HCT116 (cell line): Measurements from ENCODE around the gene COL16A1. TPM values are rescaled to one million over a fixed set of nuclear protein-coding genes. Genes with fewer than 3 reads are reported as not detected.

Experiments used
- ATAC-seq: fragments of 200-7000 bp; cut with Tn5 transposase; 2 replicates; pipeline ENCODE4 v1.9.1; 2020; ENCODE audit warnings: mild to moderate bottlenecking, moderate library complexity
- BruUV-seq: library from RNA; stranded (reverse); fragments of 400-500 nt; replicated peaks from 2 replicates; lab custom pipeline; 2021; lab: Mats Ljungman, UMichigan
- CTCF ChIA-PET: fragments of 300-600 bp; sonication (Branson Sonifier 250); formaldehyde crosslinking; loops from one replicate; lab custom pipeline; 2021; ENCODE audit warnings: antibody characterized with exemption; lab: Charles Lee
- POLR2A ChIA-PET: fragments of 300-600, 350-600 bp; sonication (Branson Sonifier 250); formaldehyde crosslinking; loops from one replicate; lab custom pipeline; 2021; ENCODE audit warnings: antibody characterized with exemption; lab: Charles Lee
- RAD21 ChIA-PET, 2 experiments: fragments of 300-600 bp; sonication (Branson Sonifier 250); formaldehyde crosslinking; loops; one replicate each; lab custom pipeline; 2023; ENCODE audit warnings: low total read pairs in 2 of 2; ENCODE audit not compliant: uncharacterized antibody in 2 of 2, unreplicated experiment in 2 of 2, low non-redundant PET in 1 of 2; lab: Charles Lee
- DNase-seq: peaks from one replicate; pipeline ENCODE4 v3.0.0-alpha.2; 2010; ENCODE audit warnings: low read depth, low spot score
- H2AFZ ChIP-seq: fragments of 200-600 bp; shearing (Covaris generic), sonication (generic); 2 replicates; pipeline ENCODE4 v1.6.1; 2017; ENCODE audit warnings: low read depth, mixed run types, mixed read lengths, antibody characterized with exemption, low read length; ENCODE audit not compliant: poor library complexity, severe bottlenecking
- H3K27ac ChIP-seq: 2 replicates; pipeline ENCODE4 v1.5.1; 2012; ENCODE audit warnings: low read depth, low read length
- H3K27me3 ChIP-seq: fragments of 200-600 bp; sonication (generic); 2 replicates; pipeline ENCODE4 v1.6.1; 2016; ENCODE audit warnings: mixed run types, low read length, mixed read lengths; ENCODE audit not compliant: insufficient read depth
- H3K36me3 ChIP-seq, 2 experiments: fragments of 200-500 bp in 1 of 2; fragments of 200-600 bp in 1 of 2; sonication (Bioruptor generic) in 1 of 2; sonication (generic) in 1 of 2; 2 replicates each; pipeline versions ENCODE4 v1.5.1 to v1.6.1; 2014 to 2016; ENCODE audit warnings: low read length in 2 of 2, inconsistent platforms in 1 of 2, mixed read lengths in 1 of 2, mixed run types in 1 of 2; ENCODE audit not compliant: insufficient read depth in 2 of 2, control insufficient read depth in 1 of 2
- H3K4me1 ChIP-seq, 2 experiments: fragments of 200-600 bp in 1 of 2; sonication (generic) in 1 of 2; 2 replicates each; pipeline versions ENCODE4 v1.5.1 to v1.6.1; 2012 to 2017; ENCODE audit warnings: low read length in 2 of 2, inconsistent platforms in 1 of 2, mild to moderate bottlenecking in 1 of 2, mixed read lengths in 1 of 2, mixed run types in 1 of 2, moderate library complexity in 1 of 2; ENCODE audit not compliant: insufficient read depth in 2 of 2, control insufficient read depth in 1 of 2
- H3K4me2 ChIP-seq: fragments of 200-600 bp; sonication (generic); 2 replicates; pipeline ENCODE4 v1.6.1; 2017; ENCODE audit warnings: mixed run types, low read length, mixed read lengths
- H3K4me3 ChIP-seq, 2 experiments: fragments of 200-600 bp in 1 of 2; sonication (generic) in 1 of 2; replicated peaks in 1 of 2; 2 replicates each; pipeline ENCODE4 v1.5.1; 2011 to 2016; ENCODE audit warnings: low read length in 2 of 2, control low read depth in 1 of 2, low read depth in 1 of 2, mild to moderate bottlenecking in 1 of 2, mixed read lengths in 1 of 2, mixed run types in 1 of 2
- H3K79me2 ChIP-seq: fragments of 200-600 bp; sonication (generic); 2 replicates; pipeline ENCODE4 v1.6.1; 2017; ENCODE audit warnings: mild to moderate bottlenecking, mixed run types, low read length, moderate library complexity, mixed read lengths; ENCODE audit not compliant: insufficient read depth
- H3K9ac ChIP-seq: fragments of 200-600 bp; sonication (generic); 2 replicates; pipeline ENCODE4 v1.6.1; 2016; ENCODE audit warnings: low read length, mixed read lengths
- H3K9me2 ChIP-seq: fragments of 200-600 bp; sonication (generic), shearing (Covaris generic); 2 replicates; pipeline ENCODE4 v1.6.1; 2017; ENCODE audit warnings: mixed run types, mild to moderate bottlenecking, moderate library complexity; ENCODE audit not compliant: insufficient read depth
- H3K9me3 ChIP-seq, 2 experiments: fragments of 200-500 bp in 1 of 2; fragments of 200-600 bp in 1 of 2; sonication (Bioruptor generic) in 1 of 2; sonication (generic) in 1 of 2; 2 replicates each; pipeline ENCODE4 v1.6.1; 2014 to 2017; ENCODE audit warnings: low read length in 2 of 2, mixed read lengths in 2 of 2, inconsistent platforms in 1 of 2, low read depth in 1 of 2, mild to moderate bottlenecking in 1 of 2, mixed run types in 1 of 2, moderate library complexity in 1 of 2; ENCODE audit not compliant: control insufficient read depth in 1 of 2, insufficient read depth in 1 of 2
- H4K20me1 ChIP-seq: fragments of 200-600 bp; sonication (generic), shearing (Covaris generic); 2 replicates; pipeline ENCODE4 v1.6.1; 2017; ENCODE audit warnings: mixed run types, mild to moderate bottlenecking, moderate library complexity; ENCODE audit not compliant: insufficient read depth
- CBX3 ChIP-seq: IDR thresholded peaks from 2 replicates; pipeline ENCODE4 v1.6.1; 2012; ENCODE audit warnings: low read depth
- EZH2phosphoT487 ChIP-seq: fragments of 200-600 bp; IDR thresholded peaks from 2 replicates; pipeline ENCODE4 v1.6.1; 2018; ENCODE audit warnings: antibody characterized with exemption, borderline replicate concordance
- RAD21 ChIP-seq: IDR thresholded peaks from 2 replicates; pipeline ENCODE4 v1.6.1; 2012; ENCODE audit warnings: low read depth, mild to moderate bottlenecking
- SP1 ChIP-seq: IDR thresholded peaks from 2 replicates; pipeline ENCODE4 v1.6.1; 2012; ENCODE audit warnings: low read depth
- intact Hi-C: fragments of 100-400 bp; cut with micrococcal nuclease; formaldehyde crosslinking; loops from 2 replicates; pipeline ENCODE4 v1.10.0; 2022
- total RNA-seq: library from RNA; stranded (reverse); gene quantifications from one replicate; pipeline ENCODE4 v1.2.1, GENCODE V29; 2021; ENCODE audit not compliant: unreplicated experiment
- TF ChIP-seq, protein P1 (sequence below), 3 experiments: fragments of 200-600 bp in 1 of 3; sonication (generic) in 1 of 3; IDR thresholded peaks in 2 of 3; conservative IDR thresholded peaks in 1 of 3; 2 replicates each; pipeline ENCODE4 v1.5.1; 2012 to 2017; ENCODE audit warnings: low read depth in 2 of 3, low read length in 2 of 3, antibody characterized with exemption in 1 of 3, borderline replicate concordance in 1 of 3, control low read depth in 1 of 3, mild to moderate bottlenecking in 1 of 3, mixed read lengths in 1 of 3, mixed run types in 1 of 3, moderate library complexity in 1 of 3; ENCODE audit not compliant: insufficient read depth in 1 of 3

The COL16A1 gene
- total RNA-seq, 1 experiment from 2014 or later: 2.2 TPM

DNA sequence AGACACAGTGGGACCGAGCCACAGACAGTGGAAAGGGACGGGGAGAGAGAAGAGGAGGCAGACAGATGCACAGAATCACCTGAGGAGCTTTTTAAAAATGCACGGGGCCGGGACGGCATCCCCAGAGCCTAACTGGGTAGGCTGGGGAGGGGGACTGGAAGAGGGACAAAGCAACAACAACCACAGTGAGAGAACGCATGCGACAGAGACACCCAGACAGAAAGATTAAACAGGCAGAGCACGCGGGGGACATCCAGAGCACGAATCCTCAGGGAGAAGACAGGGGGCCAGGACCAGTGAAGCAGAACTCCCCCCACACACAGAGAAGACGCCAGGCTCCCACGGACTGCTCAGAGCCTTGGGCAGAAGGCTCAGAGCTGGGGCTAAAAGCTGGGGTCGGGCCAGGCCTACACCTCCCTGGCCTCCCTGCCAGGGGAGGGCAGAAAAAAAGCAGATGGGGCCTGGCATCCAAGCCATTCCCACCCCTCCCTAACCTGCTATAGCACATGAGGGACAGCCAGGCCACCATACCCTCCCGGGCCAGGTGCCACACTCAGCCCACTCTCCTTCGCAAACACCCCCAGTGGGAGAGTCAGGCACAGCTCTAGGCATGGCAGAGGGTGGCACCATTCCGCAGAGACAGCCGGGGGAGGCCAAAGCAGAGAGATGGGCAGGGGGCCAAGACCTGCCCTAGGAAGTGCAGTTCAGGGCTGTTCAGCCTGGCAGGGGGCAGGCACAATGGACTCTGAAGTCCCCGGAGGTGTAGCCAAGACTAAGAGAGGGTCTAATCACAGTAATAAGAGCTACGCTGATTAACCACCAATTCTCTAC is 29.8 kb upstream of the COL16A1 start:
- no peak overlapping the region for H2AFZ ChIP-seq
- intact Hi-C loops: no loop called here
- H3K4me2 ChIP-seq: no peak overlapping the region
- TF ChIP-seq RAD21 (no peak), CBX3 (no peak), EZH2phosphoT487 (no peak), SP1 (no peak)
- TF ChIP-seq, protein P1, sequence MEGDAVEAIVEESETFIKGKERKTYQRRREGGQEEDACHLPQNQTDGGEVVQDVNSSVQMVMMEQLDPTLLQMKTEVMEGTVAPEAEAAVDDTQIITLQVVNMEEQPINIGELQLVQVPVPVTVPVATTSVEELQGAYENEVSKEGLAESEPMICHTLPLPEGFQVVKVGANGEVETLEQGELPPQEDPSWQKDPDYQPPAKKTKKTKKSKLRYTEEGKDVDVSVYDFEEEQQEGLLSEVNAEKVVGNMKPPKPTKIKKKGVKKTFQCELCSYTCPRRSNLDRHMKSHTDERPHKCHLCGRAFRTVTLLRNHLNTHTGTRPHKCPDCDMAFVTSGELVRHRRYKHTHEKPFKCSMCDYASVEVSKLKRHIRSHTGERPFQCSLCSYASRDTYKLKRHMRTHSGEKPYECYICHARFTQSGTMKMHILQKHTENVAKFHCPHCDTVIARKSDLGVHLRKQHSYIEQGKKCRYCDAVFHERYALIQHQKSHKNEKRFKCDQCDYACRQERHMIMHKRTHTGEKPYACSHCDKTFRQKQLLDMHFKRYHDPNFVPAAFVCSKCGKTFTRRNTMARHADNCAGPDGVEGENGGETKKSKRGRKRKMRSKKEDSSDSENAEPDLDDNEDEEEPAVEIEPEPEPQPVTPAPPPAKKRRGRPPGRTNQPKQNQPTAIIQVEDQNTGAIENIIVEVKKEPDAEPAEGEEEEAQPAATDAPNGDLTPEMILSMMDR (IDR thresholded peaks at IDR 0.05 in 2 of 3, conservative IDR thresholded peaks at IDR 0.05 in 1 of 3; ENCODE audit: borderline replicate concordance in 1 of 3, insufficient read depth in 1 of 3, low read depth in 2 of 3, low read length in 2 of 3): no peak
- no peaks in the 10 kb centered on the region; a peak in 1 of 4 replicates for H3K36me3 ChIP-seq
- no peaks in the 10 kb centered on the region for H3K9me2 ChIP-seq
- no peak overlapping the region for H3K27ac ChIP-seq
- no peak overlapping the region for H3K4me3 ChIP-seq
- H3K9ac ChIP-seq: no peak overlapping the region
- BruUV-seq: no TSS peak
- peaks cover 0 to 4% of the 10 kb centered on the region in 2 experiments; a peak in 1 of 4 replicates for H3K4me1 ChIP-seq
- CTCF ChIA-PET: interaction anchor here (0.5 to 2.0 kb wide), 3 partner anchors 12 to 19 kb away, joined by 3 to 9 read pairs (median 6); no protein-coding TSS in a partner anchor
- H4K20me1 ChIP-seq: no peaks in the 10 kb centered on the region
- POLR2A ChIA-PET: no interaction called here
- no peaks in the 10 kb centered on the region for H3K9me3 ChIP-seq
- H3K79me2 ChIP-seq: no peaks in the 10 kb centered on the region
- ATAC-seq (no peak), DNase-seq (no peak)
- H3K27me3 ChIP-seq: no peaks in the 10 kb centered on the region
- RAD21 ChIA-PET: no interaction called here
